Activated CD8-positive, alpha-beta memory T cell treated with anti-CD3 and anti-CD28 coated beads for 24 hours (primary cell): ENCODE results near the gene DAZL.
A peak's percentile ranks its signal among the peaks of the same experiment; 100 is the strongest.
"Not testable (repeated sequence)": the region's sequence is repeated elsewhere in the genome, so short reads cannot be mapped to it uniquely, and the experiment has no call there.

Experiments used
- DNase-seq: peaks from one replicate; pipeline ENCODE4 v3.0.0-alpha.2; 2020

The DAZL gene, protein sequence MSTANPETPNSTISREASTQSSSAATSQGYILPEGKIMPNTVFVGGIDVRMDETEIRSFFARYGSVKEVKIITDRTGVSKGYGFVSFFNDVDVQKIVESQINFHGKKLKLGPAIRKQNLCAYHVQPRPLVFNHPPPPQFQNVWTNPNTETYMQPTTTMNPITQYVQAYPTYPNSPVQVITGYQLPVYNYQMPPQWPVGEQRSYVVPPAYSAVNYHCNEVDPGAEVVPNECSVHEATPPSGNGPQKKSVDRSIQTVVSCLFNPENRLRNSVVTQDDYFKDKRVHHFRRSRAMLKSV

DNA sequence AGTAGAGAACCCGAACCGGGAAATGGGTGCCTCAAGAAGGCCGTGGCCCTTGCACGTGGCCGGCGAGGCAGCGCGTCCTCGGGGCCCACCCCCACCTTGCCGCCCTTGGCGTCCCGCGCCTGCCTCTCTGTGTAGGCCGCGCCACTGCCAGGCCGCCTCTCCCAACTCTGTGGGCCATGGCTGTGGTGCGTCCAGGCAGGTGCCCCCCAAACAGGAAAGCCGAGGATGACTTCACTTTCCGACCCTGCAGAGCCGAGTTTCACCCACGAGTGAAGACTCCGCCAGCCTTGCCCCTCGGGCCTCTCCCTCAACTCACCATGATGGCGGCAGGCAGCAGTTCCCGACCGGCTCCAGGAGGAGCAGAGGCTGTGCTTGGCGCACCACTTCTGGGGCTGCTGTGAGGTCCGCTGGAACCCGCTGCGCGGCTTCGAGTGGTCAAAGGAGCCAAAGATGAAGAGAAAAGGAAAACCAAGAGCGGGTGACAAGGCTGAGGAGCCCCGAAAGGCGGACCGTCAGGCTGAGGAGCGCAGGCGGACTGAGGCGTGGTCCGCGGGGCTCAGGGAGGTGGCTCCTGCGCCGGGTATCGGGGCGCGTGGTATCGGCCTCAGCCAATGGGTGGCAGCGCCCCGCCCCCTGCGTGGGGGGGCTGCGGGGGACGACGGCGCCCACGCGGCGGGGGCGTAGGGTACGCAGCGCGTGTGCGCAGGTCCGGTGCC is at the start of gene DAZL:
DAZL (minus strand) TSS at position 537 of the 716 bp plus-strand sequence; CDS start at position 319, 218 bp downstream.
- no peak for DNase-seq

DNA sequence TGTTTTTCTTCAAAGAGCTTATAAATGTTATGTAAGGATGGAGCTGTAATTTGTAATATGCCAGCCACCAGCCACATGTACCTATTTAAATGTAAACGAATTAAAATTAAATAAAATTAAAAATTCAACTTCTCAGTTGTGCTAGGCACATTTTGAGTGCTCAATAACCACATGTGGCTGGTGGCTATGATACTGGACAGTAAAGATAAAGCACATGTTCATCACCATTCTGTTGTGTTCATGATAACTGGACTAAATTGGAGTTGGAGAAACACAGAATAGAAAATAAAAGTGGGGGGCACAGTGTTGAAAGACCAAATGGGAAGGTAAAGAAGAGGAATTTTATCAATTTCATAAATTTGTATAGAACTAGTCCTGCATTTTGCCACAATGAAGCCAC is 49.8 kb upstream of the DAZL start:
- DNase-seq = no peak

DNA sequence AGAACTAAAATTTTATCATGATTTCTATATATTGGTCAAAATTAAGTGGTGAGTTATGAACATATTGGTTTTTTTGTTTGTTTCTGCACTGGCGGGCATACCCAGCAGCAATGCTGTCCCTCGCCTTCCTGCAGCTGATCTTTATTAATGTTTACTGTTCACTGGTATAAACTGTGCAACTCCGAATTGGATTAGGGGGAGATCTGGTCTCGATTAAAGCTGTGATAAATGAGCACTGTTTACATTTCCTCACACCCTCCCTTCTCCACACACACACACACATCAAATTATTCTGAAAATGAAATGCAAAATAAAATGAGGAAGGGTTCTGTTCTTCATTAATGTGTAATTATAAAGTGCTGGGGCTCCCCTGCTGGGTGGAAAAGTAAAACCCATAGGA is 48.5 kb upstream of the DAZL start:
- DNase-seq = no peak

DNA sequence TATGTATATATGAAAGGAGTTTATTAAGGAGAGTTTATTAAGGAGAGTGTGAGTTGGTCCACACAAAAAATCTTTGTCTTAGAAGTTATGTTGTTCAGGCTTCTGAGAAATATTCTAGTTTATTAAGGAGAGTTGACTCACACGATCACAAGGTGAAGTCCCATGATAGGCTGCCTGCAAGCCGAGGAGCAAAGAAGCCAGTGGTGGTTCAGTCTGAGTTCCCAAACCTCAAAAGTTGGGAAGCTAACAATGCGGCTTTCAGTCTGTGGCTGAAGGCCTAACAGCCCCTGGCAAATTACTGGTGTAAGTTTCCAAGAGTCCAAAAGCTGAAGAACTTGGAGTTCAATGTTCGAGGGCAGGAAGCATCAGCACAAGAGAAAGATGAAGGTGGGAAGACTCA is 42.4 kb upstream of the DAZL start:
- DNase-seq = no peak

DNA sequence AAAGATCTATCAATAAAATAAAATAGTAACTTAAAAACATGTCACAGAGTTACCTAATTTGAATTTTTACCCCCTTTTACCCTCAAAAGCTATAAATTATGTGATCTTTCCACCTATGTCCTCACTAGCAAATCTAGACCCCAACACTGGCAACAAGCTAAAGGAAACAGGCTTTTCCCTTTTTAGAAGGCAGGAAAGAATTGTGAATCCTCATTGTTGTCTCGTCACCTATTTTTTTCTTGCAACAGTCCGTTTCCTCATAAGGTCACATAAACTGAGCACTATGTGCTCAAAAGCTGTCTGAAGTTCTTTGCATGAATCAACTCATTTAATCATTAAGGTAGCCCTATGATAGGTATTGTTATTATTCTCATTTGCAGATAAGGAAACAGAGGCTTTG is 34.6 kb upstream of the DAZL start:
- DNase-seq = no peak

DNA sequence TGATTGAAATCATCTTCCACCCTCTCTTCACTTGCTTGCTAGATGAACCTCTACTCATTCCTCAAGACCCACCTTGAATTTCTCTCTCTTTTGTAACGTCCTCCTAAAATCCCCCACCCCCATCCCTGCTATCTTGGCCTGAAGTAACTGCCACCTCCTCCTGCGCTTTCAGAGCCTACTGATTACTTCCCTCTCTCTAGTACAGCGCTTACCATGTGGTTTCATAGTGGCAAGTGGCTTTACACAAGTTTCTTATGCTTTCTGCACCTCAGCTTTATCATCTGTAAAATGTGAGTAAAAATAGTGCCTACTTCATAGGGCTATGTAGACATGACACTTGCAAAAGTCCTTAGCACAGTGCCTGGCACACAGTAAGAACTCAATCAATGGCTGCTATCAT is 28.7 kb upstream of the DAZL start:
- DNase-seq = no peak

DNA sequence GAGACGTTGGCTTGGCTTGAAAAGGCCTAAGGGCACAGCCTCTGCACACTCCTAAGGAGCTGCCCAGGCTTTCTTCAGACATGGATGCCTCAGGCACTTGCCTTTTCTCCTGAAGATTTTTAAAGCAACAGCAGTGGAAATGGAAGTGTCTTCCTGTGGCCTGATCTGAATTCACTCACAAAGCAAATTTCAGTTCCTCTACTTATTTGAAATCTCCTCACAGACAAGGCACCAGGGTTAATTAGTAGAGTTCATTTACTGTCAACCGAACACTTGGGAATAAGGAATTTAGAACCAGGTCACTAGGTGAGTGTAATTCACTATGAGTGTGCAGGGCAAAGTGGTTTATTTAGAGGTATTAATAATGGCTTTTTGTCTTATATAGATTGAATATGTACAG is 27.2 kb upstream of the DAZL start:
- no peak for DNase-seq

DNA sequence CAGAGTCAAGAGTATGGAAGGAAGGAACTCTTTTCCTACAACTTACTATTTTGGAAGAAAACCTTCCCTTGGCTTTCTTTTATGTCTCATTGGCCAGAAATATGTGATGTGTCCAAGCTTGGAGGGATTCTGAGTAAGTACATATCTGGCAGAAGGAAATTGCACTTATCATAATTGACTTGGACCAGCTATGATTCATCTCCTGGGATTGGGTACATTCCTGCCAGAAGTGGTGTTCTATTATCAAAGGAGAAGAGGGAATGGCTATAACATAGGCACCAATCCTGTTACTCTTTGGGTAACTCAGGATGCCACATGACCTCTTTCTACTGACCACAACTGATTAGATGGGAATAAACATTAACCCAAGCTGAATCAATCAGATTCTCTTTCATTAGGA is 13.5 kb upstream of the DAZL start:
- DNase-seq = no peak

DNA sequence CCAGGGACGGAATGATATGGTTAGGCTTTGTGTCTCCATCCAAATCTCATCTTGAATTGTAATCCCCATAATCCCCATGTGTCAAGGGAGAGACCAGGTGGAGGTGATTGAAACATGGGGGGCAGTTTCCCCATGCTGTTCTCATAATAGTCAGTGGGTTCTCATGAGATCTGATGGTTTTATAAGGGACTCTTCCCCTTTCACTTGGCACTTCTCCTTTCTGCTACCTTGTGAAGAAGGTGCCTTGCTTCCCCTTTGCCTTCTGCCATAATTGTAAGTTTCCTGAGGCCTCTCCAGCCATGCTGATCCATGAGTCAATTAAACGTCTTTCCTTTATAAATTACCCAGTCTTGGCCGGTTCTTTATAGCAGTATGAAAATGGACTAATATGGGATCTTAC is 11.9 kb upstream of the DAZL start:
- DNase-seq = not testable (repeated sequence)

DNA sequence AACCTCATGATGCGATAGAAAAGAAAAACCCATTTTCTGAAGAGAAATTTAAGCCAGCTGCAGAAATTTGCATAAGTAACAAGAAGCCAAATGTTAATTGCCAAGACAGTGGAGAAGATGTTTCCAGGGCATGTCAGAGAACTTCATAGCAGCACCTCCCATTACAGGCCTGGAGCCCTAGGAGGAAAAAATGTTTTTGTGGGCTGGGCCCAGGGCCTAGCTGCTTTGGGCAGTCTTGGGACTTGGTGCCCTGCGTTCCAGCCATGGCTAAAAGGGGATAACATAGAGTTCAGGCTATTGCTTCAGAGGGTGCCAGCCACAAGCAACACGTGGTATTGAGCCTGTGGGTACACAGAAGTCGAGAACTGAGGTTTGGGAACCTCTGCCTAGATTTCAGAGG is 10.9 kb upstream of the DAZL start:
- DNase-seq = no peak

DNA sequence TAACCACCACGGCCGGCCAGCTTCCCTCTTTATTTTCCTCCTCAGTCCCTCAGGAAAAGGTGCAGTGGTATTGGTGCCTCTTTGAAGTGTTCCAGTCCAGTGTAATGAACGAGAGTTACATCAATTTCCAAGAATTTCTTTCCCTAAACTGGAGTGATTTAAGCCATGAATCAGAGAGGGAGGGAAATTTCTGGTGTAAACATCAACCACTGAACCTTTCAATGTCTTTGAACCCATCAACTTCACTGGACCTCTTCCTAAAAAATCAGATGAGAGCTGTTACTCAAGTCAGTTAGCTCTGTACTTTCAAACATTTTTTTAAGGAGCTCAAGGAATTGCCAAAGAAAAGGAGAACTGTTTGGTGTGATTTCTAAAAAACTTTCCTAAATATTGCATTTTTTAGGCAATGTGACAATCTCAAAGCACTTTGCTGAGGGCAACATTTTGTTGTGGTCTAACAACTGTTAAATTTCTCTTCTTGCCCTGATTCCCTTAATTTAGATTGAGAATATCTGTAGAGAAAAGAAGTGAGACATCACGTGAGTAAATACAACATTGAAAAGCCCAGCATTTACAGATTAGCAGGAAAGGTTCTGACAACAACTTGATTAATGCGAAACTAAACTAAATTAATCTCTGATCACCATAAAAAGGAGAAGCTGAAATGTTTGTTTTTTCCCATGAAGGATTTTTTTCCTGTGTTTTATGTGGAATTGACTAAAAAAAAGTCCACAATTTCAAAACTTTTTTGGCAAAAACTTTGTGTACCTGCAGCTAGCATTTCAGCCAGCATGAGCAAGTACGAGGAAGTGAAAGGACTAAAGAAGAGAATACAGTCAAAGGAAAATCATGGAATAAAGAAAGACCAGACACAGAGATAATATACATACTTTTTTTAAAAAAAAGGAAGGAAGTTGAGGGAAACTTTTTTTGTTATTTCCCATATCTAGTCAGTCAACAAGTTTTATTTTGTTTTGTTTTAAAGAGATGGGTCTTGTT is 9.1 kb upstream of the DAZL start:
- no peak for DNase-seq

DNA sequence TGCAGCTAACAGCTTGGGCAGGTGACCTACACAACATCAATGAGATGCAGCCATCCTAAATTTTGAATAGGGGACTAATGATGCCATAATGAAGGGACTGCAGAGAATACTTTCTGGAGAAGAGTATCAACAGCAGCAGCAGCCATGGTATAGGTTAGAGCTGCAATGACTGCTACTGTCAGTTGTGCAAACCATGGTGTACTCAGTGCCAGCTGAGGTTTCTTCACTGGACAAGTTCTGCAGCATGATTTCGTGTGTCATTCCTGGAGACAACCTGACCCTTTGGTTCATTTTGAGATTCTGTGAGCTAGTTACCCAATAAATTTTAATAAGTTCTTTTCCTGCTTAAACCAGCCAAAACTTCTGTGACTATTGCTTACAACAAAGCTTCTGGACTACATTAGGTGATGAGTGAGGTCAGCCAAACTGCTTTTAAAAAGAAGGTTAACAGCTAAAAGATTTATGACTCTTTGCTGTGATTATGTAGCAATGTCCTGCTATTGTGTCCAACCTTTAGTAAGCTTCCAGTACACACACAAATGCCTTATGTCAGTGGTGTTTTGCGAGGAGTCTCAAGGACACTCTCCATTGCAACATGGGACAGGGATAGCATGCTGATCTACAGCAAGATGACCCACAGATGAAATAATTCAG is 4.8 kb upstream of the DAZL start:
- no peak for DNase-seq

DNA sequence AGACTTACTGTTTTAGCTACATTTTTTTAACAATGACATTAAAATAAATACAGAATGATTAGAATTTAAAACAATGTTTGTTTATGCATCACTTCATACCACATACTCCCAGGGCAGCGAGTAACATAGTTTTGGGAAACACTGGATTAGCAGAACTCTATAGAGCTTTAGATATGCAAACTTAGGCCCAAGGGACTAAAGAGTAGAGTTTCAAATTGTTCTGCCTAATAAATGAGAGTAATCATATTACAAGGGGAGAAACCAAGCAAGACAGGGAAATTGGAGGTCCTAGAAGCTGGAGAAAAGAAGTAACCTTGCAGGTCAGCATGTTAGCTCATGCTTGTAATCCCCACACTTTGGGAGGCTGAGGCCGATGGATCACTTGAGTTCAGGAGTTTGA is 3.6 kb upstream of the DAZL start:
- no peak for DNase-seq

DNA sequence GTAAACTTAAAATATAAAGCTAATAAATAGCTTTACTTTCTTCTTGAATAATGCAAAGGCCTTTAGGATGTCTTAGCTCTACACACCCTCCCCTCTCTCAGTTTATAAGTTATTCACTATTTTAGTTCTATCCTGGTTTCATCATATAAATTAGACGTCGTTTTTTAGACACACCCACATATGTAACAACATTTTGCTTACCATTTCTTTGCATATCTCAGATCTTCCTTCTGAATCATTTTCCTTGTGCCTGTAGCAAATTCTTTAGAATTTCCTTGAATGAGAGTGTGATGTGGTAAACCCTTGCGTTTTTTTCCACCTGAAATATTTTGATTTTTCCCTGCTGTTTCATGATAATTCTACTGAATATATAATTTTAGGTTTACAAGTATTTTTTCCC is 2.5 kb upstream of the DAZL start:
- DNase-seq = no peak

DNA sequence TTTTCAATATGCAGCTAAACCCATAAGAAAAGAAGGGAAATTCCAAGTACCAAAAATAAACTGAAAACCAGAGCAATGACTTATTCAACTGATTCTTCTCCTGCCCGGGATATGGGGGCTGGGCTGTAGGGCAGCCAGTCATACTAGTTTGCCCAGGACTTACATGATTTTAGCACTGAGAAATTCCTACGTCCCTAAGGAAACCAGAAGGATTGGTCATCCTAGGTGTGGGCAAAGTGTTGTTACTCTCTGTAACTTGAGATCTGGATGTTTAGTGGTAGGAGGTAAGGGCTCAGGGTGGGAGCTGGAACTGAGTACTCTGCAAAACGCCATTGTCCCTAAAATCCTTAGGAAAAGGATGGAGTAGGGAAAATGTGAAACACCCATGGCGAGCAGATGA is 1.2 kb upstream of the DAZL start:
- DNase-seq = no peak

DNA sequence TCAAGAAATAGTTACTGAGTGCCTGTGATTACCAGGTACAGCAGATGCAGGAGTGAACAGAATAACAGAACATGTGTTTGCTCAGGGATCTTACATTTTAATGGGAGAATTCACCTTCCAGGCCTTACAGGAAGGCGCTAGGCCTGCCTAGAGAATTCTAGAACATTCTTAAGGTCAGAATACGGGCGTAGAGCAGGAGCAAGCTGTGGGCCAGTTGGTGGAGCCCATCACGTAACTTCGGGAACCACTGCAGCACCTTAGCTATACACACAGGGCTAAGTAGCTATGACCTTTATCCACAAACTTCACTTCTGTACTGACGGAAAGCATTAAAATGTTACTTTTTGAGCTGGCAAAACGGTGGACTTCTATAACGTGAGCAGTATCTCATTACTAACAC is 743 bp upstream of the DAZL start:
- DNase-seq = no peak

DNA sequence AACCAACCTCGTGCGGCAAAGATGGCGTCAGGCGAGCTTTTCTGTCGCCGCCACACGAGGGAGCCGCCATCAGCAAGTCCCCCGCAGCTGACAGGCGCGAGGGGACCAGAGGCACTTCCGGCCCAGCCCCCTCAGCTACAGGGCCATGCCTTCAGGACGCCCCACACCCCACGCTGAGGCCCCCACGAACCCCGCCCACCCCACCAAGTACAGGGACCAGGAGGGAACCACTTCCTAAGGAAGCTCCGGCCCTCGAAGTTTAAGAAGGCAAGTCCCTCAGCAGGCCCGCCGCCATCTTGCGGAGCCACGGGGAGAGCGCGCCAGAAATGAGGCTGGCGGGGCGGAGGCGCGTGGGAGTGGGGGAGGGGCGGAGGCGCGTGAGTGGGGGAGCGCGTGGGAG is 790 bp downstream of the DAZL start:
- no peak for DNase-seq

DNA sequence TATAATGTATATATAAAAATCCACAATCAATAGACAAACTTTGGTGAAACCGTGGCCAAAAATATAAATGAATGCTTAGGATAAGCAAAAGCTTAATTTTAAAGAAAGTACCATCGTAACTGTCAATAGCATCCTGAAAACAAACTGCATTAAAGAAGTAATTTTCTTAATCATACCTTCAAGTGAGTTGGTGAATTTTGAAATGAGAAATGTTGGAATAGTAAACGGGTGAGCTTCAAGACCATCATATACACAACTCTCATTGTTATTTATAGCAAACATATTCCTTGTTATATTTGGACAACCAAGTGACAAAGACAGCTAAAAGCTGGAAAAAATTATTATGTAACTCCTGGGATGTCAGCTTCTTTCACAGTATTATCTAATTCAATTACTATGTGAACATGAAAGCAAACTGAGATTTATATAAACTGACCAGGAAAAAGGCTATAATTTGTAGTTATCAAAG is 3.7 kb downstream of the DAZL start:
- DNase-seq = no peak

DNA sequence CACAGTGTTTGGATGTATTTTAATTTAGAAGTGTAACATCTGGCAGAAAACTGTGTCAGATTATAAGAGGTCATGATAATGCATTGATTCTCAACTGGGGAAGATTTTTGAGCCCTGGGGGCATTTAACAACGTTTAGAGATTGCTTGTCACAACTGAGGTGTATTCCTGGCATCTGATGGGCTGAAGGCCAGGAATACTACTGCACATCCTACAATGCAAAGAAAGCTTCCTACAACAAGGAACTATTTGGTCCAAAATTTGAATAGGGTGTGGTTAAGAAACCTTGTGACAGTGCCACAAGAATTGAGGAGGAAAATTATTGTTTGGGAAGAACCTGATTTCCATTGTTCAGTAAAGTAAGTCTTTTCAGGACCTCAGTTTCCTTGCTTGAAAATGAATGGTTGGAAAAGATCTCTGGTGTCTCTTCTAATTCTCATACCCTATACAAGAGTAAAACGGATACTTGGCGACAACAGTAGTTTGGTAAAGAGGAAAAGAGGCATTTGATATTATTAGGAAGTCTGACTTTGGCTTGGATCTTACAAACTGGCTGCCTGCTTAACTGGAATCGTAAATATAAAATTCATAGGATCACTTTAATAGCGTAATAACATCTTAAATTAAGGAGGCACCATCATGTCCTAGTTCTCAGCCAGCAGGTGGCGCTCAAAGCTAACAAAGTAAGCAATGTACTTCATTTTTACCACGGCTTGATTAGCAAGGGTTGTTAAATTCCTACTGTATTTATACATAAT is 4.3 kb downstream of the DAZL start:
- peak; percentile 90 for DNase-seq

DNA sequence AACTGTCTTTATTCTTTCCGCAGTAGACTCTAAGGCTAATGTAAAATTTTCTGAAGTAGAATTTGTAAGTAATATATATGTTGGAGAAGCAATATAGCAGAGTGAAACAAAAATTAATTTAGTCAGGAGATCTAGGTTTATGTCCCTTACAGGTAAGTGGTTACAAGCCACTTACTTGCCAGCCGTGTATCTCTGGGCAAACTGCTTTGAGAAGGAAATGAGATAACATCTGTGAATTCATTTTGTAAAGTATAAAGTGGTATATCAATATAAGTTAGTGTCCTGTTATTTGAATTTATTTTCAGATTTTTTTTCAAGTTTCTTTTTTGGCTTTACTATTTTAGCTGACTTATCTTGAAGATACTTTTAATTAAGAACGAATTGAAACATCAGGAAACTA is 5.5 kb downstream of the DAZL start:
- no peak for DNase-seq

DNA sequence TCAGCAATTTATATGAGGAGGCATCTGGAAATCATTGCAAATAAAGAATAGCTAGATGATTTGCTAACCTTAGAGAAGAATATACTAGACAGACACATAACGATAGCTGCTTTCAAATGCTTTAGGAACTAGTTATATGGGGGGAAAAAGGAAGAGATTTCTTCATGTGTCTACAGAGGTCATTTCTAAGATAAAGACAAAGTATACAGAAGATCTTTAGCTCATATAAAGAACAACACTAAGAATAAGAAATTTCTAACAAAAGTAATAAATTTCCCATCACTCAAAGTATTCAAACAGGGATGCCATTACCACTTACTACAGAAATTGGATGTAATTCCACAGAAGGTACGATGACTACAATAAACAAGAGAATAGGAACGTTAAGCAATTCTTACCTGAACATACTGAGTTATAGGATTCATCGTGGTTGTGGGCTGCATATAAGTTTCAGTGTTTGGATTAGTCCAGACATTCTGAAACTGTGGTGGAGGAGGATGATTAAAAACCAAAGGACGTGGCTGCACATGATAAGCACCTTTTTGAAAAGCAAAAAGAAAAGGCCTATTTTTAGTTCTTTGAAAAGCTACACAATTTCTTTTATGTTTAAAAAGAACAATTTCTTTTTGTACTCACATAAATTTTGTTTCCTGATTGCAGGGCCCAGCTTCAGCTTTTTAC is 8.7 kb downstream of the DAZL start:
- DNase-seq = no peak

DNA sequence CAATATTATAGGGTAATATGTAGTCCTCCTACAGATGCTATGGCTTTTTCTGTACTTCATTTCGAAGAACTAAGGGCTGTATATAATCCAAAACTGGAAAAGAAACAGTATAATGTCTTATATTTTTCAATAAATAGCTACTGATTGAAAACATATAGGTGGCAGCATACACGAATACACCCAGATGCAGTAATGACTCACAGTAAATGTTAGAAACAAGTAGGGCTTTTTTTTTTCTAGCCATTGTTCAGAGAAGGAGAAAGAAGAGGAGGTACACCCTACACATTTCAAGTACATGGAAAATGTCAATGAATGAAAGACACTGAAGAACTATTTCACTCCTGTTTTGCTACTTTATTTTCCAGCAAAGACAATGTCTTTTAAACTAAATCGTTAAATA is 9.4 kb downstream of the DAZL start:
- DNase-seq = no peak
